ENCODE results near the gene MAPRE2.

MAPRE2 gene

GRCh38 chr18:35138773-35139172 is 97.6 kb downstream of the MAPRE2 start:
- Histone ChIP-seq H3K27ac (no peak overlapping the region), H3K27me3 (ENCODE audit: insufficient read depth, low read depth, severe bottlenecking) (no peaks in the 10 kb centered on the region), H3K4me3 (ENCODE audit: low read depth, low read length) (no peak overlapping the region), H3K36me3 (peaks cover under 1% of the 10 kb centered on the region; the same call in 1 of the 2 replicates), H3K9me3 (ENCODE audit: severe bottlenecking) (no peaks in the 10 kb centered on the region)
- no peak for DNase-seq
- no peak for TF ChIP-seq CTCF (IDR thresholded peaks at IDR 0.05; ENCODE audit: low read depth, low read length)

- TF ChIP-seq CTCF (IDR thresholded peaks at IDR 0.05; ENCODE audit: low read depth, low read length) = no peak
- H3K36me3 ChIP-seq = no peaks in the 10 kb centered on the region
- DNase-seq = no peak
- H3K27ac ChIP-seq = no peak overlapping the region
- H3K27me3 ChIP-seq (ENCODE audit: insufficient read depth, low read depth, severe bottlenecking) = no peaks in the 10 kb centered on the region
- H3K4me3 ChIP-seq (ENCODE audit: low read depth, low read length) = no peak overlapping the region
- no peaks in the 10 kb centered on the region for H3K9me3 ChIP-seq (ENCODE audit: severe bottlenecking)
These were observed 98.3 kb downstream of the MAPRE2 start for GRCh38 chr18:35139517-35139916.

DNA sequence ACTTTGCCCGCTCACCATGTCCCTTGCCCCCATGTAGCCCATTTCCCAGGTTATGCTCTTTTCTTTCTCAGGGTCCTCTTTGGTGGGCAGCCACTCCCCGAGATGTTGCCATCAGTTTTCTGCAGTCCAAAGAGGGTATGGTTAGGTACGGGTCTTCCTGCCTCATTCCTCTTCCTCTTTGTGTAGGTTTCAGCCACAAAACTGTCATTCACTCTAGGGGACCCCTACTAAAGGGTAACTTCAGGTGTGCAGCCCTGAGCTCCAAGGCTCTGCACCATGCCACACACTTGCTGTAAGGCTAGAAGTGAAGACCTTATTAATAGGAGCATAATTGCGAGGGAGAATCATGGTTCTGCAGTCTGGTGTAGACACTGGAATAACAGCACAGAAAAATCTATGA is 99.9 kb downstream of the MAPRE2 start:
- Histone ChIP-seq H3K36me3 (no peaks in the 10 kb centered on the region), H3K27me3 (ENCODE audit: insufficient read depth, low read depth, severe bottlenecking) (no peaks in the 10 kb centered on the region), H3K4me3 (ENCODE audit: low read depth, low read length) (no peak overlapping the region), H3K27ac (no peak overlapping the region), H3K9me3 (ENCODE audit: severe bottlenecking) (no peaks in the 10 kb centered on the region)
- no peak for DNase-seq
- TF ChIP-seq CTCF (IDR thresholded peaks at IDR 0.05; ENCODE audit: low read depth, low read length) = no peak

DNA sequence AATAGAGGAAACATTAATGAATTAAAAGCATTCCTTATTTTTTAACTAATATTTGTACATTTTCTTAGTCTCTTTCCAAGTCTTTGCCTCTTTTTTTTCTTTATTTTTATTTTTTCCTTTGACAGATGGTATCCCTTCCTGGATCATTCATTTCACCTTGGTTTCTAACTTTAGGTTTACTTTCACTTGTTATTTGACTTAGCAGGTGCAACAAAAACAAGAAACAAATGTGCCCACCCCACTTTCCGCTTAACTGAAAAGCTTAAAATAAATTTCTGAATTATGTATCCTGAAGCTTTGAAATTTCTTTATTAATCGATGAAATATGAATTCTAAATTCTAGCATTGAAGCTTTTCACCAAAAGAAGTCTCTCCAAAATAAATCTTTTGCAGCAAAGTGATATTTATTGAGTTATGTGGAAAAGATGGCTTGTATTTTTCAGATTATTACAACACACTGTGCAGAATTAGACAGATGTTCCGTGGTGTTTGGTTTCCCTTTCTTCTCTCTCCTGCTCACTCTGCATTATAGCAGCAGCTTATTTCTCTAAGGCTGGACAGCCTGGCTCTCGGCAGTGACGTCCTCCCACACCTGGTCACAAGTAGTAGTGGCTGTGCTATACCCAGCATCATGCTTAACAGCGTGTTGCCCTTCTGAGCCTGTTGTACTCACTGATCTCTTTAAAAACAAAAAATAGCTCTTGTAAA is 100.5 kb downstream of the MAPRE2 start:
- Histone ChIP-seq H3K9me3 (ENCODE audit: severe bottlenecking) (no peaks in the 10 kb centered on the region), H3K27ac (no peak overlapping the region), H3K36me3 (no peaks in the 10 kb centered on the region), H3K4me3 (ENCODE audit: low read depth, low read length) (no peak overlapping the region), H3K27me3 (ENCODE audit: insufficient read depth, low read depth, severe bottlenecking) (no peaks in the 10 kb centered on the region)
- no peak for TF ChIP-seq CTCF (IDR thresholded peaks at IDR 0.05; ENCODE audit: low read depth, low read length)
- no peak for DNase-seq

DNA sequence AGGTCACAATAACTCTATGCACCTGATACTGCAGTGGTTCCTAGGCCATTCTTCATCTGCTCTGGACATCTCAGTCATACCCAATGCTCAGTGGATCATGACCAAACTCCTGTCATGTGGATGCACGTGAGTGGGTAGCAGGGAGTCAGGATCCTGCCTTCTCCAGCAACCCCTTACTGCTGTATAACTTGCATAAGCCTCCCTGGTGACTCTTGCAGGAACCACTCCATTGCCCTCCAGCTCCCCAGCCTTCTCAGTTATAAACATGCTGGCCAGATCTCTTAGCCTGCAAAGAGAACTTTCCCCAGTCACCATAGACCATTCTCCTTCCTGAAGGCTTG is 101.0 kb downstream of the MAPRE2 start:
- no peak for TF ChIP-seq CTCF (IDR thresholded peaks at IDR 0.05; ENCODE audit: low read depth, low read length)
- Histone ChIP-seq H3K36me3 (no peaks in the 10 kb centered on the region), H3K27me3 (ENCODE audit: insufficient read depth, low read depth, severe bottlenecking) (no peaks in the 10 kb centered on the region)

More for the DNA sequence above, 101.0 kb downstream of the MAPRE2 start:
- no peaks in the 10 kb centered on the region for H3K9me3 ChIP-seq (ENCODE audit: severe bottlenecking)
- DNase-seq = no peak
- H3K27ac ChIP-seq = no peak overlapping the region
- no peak overlapping the region for H3K4me3 ChIP-seq (ENCODE audit: low read depth, low read length)
